Mammary epithelial cell (primary cell): ENCODE results near the gene CFAP298.

Experiments used
- CTCF ChIP-seq, 2 donors: IDR thresholded peaks in 1 of 2; conservative IDR thresholded peaks in 1 of 2; 2 replicates each; pipeline ENCODE4 v1.5.1; 2011 to 2012; ENCODE audit warnings: inconsistent platforms in 2 of 2, low read length in 2 of 2, mild to moderate bottlenecking in 2 of 2, control low read depth in 1 of 2, low read depth in 1 of 2; ENCODE audit not compliant: insufficient read depth in 1 of 2; ENCODE audit errors: extremely low read depth in 1 of 2
- EZH2 ChIP-seq: IDR thresholded peaks from 2 replicates; pipeline ENCODE4 v1.6.1; 2012; ENCODE audit warnings: low read length, inconsistent platforms, borderline replicate concordance

- TF ChIP-seq CTCF (conservative IDR thresholded peaks at IDR 0.05 in 1 of 2, IDR thresholded peaks at IDR 0.05 in 1 of 2; ENCODE audit: extremely low read depth in 1 of 2, insufficient read depth in 1 of 2, low read depth in 1 of 2, low read length in 2 of 2) (no peak), EZH2 (no peak)
Observed at GRCh38 chr21:32581732-32582131, 30.4 kb downstream of the CFAP298 start.
